GM13977 (cell line): ENCODE results near the gene DDI1.
"Not testable (repeated sequence)": the region's sequence is repeated elsewhere in the genome, so short reads cannot be mapped to it uniquely, and the experiment has no call there.

ENCODE experiments used
- DNase-seq: peaks from one replicate; pipeline ENCODE4 v3.0.0; 2012; ENCODE audit warnings: low spot score
- CTCF ChIP-seq: IDR thresholded peaks from 2 replicates; pipeline ENCODE4 v1.5.1; 2012; ENCODE audit warnings: mild to moderate bottlenecking, control low read depth; ENCODE audit not compliant: insufficient read depth; ENCODE audit errors: extremely low read depth, missing control alignments
- in situ Hi-C: fragments of 300-500 bp; cut with MboI; formaldehyde crosslinking; loops from one replicate; pipeline ENCODE4 v1.12.0; 2022; ENCODE audit warnings: low sequenced_read_pairs, low pct_unique_long_range_greater_than_20kb, mixed read lengths, inconsistent platforms; ENCODE audit not compliant: unreplicated experiment

Gene DDI1

GRCh38 chr11:104033134-104033533, 3.3 kb upstream of the DDI1 start:
- DNase-seq: no peak
- in situ Hi-C loops: no loop called here
- no peak for TF ChIP-seq CTCF

GRCh38 chr11:104033561-104033960, 2.9 kb upstream of the DDI1 start:
- no peak for DNase-seq
- no peak for TF ChIP-seq CTCF
- in situ Hi-C loops: no loop called here

- no peak for DNase-seq
- no peak for TF ChIP-seq CTCF
- in situ Hi-C loops: no loop called here
Observed at GRCh38 chr11:104036995-104037394, 555 bp downstream of the DDI1 start.

- in situ Hi-C loops: no loop called here
- DNase-seq: no peak
- no peak for TF ChIP-seq CTCF
Observed at GRCh38 chr11:104041792-104042191, 5.4 kb downstream of the DDI1 start.

- no peak for TF ChIP-seq CTCF
- in situ Hi-C loops: no loop called here
- DNase-seq: no peak
Observed at GRCh38 chr11:104043142-104043541, 6.7 kb downstream of the DDI1 start.

- TF ChIP-seq CTCF: no peak
- DNase-seq: no peak
- in situ Hi-C loops: no loop called here
Observed at GRCh38 chr11:104043678-104044239, 7.3 kb downstream of the DDI1 start.

- TF ChIP-seq CTCF: no peak
- in situ Hi-C loops: no loop called here
- DNase-seq: no peak
Observed at GRCh38 chr11:104046331-104046730, 9.9 kb downstream of the DDI1 start.

GRCh38 chr11:104046858-104047257, 10.4 kb downstream of the DDI1 start:
- in situ Hi-C loops, DNase-seq: not testable (repeated sequence)
